NK-92 treated with Interleukin-12 subunit alpha and Interleukin-12 subunit beta, amount 100 ng/mL, for 24 hours (cell line): ENCODE measurements around the gene MINDY4.
"Not testable (repeated sequence)": the region's sequence is repeated elsewhere in the genome, so short reads cannot be mapped to it uniquely, and the experiment has no call there.

Experiments
- DNase-seq: peaks from one replicate; lab custom pipeline; 2025; lab: John Stamatoyannopoulos, UW

Gene MINDY4

GRCh38 chr7:30804078-30804661, 33.0 kb downstream of the MINDY4 start:
- DNase-seq, result no peak

DNA sequence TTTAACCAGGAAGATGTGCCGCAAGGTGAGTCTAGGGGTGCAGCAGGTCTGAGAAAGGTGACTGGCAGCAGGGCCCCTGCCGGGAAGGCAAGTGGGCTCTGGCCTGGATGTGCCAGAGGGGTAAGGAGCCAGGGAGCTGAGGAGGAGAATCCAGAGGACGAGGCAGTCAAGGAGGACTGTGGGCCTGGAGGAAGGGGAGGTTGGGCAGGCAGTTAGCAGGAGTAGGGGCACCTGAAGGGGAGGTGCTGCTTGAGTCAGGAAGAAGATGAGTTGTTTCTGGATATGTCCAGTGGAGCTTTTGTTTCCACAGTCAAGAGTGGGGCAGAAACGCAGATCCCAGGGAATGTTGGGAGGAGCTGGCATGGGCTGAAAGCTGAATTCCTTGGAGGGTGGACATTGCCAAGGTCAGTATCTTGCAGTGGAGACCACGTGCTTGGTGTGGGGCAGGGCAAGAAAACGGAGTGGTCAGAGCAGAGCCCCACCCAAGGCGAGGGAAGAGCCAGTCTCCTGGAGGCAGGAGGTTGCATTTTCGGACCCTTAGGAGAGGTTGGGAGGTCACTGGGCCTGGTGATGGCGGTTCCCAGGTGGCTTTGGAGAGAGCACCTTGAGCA, 34.0 kb downstream of the MINDY4 start:
- no peak for DNase-seq

DNA sequence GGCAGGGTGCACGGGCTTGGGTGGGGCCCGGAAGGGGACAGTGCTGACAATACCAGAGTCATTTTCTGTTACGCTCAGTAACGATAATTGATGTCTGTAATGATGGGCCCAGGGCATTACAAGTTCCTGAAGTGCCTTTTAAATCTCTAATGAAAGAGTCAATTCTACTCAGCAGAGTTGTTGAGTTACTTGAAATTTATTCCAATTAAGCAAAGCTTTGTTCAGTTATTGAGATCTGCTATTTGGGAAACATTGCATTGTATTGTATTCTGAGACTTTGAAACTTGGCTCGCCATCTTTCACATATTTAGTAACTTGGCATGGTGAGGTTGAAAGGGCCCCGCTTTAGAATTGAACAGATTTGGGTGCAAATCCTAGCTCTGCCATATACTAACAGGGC, 34.7 kb downstream of the MINDY4 start:
- no peak for DNase-seq

GRCh38 chr7:30807477-30807876, 36.3 kb downstream of the MINDY4 start:
- not testable (repeated sequence) for DNase-seq

DNA sequence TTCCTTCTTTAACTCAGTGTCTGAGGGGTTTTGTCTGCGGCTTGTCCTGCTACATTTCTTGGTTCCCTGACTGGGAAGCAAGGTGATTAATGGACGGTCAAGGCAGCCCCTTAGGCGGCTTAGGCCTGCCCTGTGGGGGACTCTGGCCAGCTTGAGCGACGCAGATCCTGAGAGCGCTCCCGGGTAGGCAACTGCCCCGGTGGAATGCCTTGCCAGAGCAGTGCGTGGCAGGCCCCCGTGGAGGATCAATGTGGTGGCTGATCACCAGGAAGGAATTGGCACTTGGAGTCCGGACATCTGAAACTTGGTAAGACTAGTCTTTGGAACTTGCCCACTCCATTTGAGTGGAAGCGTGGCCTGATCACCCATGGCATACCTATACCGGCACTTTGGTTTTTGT, 36.7 kb downstream of the MINDY4 start:
- not testable (repeated sequence) for DNase-seq

- no peak for DNase-seq
These were observed 39.8 kb downstream of the MINDY4 start for GRCh38 chr7:30810986-30811385.

- DNase-seq, result no peak
These were observed 41.5 kb downstream of the MINDY4 start for GRCh38 chr7:30812676-30813075.

GRCh38 chr7:30813466-30813865, 42.2 kb downstream of the MINDY4 start:
- DNase-seq, result no peak

- no peak for DNase-seq
These were observed 43.6 kb downstream of the MINDY4 start for GRCh38 chr7:30814700-30815387.

DNA sequence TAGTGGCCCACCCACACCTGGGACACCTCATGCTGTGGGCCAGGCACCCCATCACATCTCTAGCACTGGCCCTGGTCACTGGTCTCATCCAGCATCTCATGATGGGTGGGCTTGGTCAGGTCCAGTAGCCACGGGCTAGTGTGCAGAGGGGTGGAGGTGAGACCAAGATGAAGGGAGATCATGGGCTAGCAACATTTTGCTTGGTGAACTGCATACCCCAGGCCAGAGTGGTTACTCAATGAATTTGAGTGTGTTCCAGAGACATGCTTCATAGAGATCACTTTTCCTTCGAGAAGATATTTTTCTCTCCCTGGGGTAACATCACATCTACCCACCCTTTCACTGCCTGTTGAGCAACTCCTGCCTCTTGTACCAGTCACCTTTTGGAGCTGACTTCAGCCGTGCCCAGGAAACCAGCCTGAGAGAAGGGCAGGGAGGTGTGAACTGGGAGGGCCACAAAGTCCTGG, 44.2 kb downstream of the MINDY4 start:
- no peak for DNase-seq

- no peak for DNase-seq
These were observed 44.9 kb downstream of the MINDY4 start for GRCh38 chr7:30815951-30816644.

- no peak for DNase-seq
These were observed 45.6 kb downstream of the MINDY4 start for GRCh38 chr7:30816645-30817370.

GRCh38 chr7:30817371-30817767, 46.2 kb downstream of the MINDY4 start:
- no peak for DNase-seq

- DNase-seq, result no peak
These were observed 53.9 kb downstream of the MINDY4 start for GRCh38 chr7:30824821-30825720.

DNA sequence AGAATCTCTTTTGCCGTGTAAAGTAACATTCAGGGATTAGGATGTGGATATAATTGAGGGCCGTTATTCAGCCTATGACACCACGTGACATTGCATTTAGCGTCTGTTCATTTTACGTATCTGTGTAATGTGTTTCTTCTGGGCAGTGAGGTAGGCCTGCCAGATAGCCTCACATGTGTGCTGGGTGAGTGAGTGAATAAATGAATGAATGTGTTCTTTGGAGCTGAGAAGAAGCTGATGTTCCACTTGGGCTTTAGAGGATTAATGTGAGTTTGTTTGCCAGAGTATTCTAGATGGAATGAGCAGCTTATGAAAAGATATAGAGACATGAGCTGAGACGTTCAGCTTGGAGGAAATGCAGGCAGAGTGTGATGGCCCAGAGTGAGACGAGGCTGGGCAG, 55.0 kb downstream of the MINDY4 start:
- no peak for DNase-seq

- DNase-seq, result no peak
These were observed 57.4 kb downstream of the MINDY4 start for GRCh38 chr7:30828591-30828990.

DNA sequence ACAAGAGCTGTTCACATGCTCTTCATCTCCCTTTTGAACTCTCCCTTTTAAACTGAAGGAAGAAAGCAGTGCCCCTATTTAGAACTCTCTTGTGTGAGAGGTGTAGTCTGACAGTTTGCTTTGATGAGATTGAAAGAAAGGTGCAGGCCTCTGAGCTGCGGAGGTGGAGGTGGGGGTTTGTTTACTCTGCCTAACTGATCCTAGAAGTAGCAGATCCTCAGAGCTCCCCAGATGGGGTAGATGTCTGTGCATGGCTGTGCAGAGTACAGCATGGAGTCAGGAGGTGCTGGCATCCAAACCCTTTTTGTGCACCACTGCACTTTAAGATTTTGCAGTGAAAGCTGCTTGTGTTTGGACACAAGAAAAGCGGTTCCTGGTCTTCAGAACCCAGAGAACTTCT, 58.3 kb downstream of the MINDY4 start:
- DNase-seq, result no peak

- no peak for DNase-seq
These were observed 60.0 kb downstream of the MINDY4 start for GRCh38 chr7:30831227-30831626.

DNA sequence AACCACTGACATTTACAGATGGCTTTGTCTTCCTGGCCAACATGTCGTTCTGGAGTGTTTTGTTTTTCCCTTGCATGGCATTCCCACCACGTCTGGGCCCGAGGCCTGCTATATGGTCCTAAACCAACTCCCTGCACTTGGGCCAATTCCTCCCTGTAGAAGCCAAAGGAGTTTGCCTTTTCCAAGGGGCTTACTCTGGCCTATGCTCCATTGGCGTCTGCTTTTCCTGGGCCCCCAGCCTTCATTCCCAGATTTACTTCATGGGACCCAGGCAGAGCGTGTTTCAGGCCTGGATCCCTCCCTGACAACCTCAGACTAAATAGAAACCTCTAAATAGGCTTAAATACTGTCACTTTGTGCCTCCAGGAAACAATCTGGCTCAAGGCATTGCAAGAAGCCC, 60.7 kb downstream of the MINDY4 start:
- DNase-seq, result no peak

DNA sequence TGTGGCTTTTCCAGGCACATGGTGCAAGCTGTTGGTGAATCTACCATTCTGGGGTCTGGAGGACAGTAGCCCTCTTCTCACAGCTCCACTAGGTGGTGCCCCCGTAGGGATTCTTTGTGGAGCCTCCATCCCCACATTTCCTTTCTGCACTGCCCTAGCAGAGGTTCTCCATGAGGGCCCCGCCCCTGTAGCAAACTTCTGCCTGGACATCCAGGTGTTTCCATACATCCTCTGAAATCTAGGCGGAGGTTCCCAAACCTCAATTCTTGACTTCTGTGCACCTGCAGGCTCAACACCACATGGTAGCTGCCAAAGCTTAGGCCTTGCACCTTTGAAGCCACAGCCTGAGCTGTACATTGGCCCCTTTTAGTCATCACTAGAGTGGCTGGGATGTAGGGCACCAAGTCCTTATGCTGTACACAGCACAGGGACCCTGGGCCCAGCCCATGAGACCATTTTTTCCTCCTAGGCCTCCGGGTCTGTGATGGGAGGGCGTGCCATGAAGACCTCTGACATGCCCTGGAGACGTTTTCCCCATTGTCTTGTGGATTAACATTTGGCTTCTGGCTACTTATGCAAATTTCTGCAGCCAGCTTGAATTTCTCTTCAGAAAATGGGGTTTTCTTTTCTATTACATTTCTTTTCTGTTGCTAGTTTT, 62.9 kb downstream of the MINDY4 start:
- not testable (repeated sequence) for DNase-seq
